ENCODE data around the gene EVPL. TPM values are rescaled to one million over a fixed set of nuclear protein-coding genes. Genes with fewer than 3 reads are reported as not detected.
A peak's percentile ranks its signal among the peaks of the same experiment; 100 is the strongest.

The EVPL gene
- 10 to 100 TPM; 14.8 to 33.4 (median 23.3) TPM for total RNA-seq

DNA sequence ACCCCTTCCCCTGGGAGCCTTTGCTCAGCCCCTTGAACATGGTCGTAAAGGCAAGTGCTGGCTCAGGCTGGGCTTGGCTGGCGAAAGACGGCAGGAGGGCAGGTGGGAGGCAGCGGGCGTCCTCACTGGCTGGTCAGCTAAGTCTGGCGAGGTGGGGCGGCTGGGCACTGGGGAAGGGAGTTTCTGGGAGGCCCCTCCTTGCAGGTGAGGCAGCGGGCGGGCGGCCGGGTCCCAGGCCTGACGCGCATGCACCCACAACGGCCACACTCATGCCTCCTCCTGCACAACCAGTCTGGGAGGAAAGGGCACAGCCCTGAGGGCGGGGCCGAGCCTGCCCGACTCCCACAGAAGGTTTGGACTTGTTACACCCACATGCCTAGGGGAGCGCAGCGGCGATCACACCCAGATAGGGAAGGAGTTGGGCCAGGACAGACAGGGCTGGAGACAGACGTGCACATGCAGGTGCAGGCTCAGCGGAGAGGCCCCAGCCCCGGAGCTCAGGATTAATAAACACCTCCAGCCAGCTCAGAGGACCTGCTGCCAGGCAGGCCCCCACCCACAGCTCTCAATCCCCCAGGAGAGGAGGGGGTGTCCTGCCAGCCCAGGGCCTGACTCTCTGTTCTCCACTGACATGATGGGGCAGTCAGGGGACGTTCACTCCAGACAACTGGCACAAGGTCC is at the start of gene EVPL:
Gene EVPL, minus strand, starts transcription at position 148 of the 681 bp plus-strand sequence. Its CDS starts 108 bp downstream, at position 40.
- TF ChIP-seq POLR2A (IDR thresholded peaks at IDR 0.05), result peak in 1 of 2 donors; percentile 78
- TF ChIP-seq, protein P1, sequence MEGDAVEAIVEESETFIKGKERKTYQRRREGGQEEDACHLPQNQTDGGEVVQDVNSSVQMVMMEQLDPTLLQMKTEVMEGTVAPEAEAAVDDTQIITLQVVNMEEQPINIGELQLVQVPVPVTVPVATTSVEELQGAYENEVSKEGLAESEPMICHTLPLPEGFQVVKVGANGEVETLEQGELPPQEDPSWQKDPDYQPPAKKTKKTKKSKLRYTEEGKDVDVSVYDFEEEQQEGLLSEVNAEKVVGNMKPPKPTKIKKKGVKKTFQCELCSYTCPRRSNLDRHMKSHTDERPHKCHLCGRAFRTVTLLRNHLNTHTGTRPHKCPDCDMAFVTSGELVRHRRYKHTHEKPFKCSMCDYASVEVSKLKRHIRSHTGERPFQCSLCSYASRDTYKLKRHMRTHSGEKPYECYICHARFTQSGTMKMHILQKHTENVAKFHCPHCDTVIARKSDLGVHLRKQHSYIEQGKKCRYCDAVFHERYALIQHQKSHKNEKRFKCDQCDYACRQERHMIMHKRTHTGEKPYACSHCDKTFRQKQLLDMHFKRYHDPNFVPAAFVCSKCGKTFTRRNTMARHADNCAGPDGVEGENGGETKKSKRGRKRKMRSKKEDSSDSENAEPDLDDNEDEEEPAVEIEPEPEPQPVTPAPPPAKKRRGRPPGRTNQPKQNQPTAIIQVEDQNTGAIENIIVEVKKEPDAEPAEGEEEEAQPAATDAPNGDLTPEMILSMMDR (IDR thresholded peaks at IDR 0.05), result peak in 1 of 6 experiments; percentile 9
- Histone ChIP-seq H3K4me1 (peaks cover 9 to 11% of the 10 kb centered on the region in 2 donors), H3K36me3 (peaks cover 0 to 3% of the 10 kb centered on the region in 2 donors), H3K27ac (peak within 1 kb of the TSS; percentile 15 to 82 (median 68)), H3K9me3 (no peaks in the 10 kb centered on the region), H3K4me3 (replicated peaks in 1 of 3) (peak within 1 kb of the TSS in 2 of 3 donors; percentile 18 to 34), H3K27me3 (no peaks in the 10 kb centered on the region)
- intact Hi-C loops (cut with DNase I), result no loop called here
- WGBS, 2 donors, result 22 to 45% methylated on average over 1 to 13 of the region's 24 CpGs
- peak; percentile 97 to 98 for DNase-seq

GRCh38 chr17:76076146-76076764 is 49.1 kb upstream of the EVPL start:
- TF ChIP-seq, protein P1 (IDR thresholded peaks at IDR 0.05), result no peak
- TF ChIP-seq POLR2A (IDR thresholded peaks at IDR 0.05), result no peak
- 6% methylated on average over 28 of the region's 41 CpGs; no CpG with 5 or more reads in 1 of the 2 donors for WGBS, 2 donors
- H3K4me3 ChIP-seq (replicated peaks in 1 of 3), result no peak overlapping the region
- H3K4me1 ChIP-seq, result peaks cover 28 to 55% of the 10 kb centered on the region in 2 donors
- no peaks in the 10 kb centered on the region for H3K9me3 ChIP-seq
- H3K36me3 ChIP-seq, result no peaks in the 10 kb centered on the region
- intact Hi-C loops (cut with DNase I), result no loop called here
- no peak for DNase-seq
- no peak overlapping the region for H3K27ac ChIP-seq
- H3K27me3 ChIP-seq, result peaks cover 26% of the 10 kb centered on the region

DNA sequence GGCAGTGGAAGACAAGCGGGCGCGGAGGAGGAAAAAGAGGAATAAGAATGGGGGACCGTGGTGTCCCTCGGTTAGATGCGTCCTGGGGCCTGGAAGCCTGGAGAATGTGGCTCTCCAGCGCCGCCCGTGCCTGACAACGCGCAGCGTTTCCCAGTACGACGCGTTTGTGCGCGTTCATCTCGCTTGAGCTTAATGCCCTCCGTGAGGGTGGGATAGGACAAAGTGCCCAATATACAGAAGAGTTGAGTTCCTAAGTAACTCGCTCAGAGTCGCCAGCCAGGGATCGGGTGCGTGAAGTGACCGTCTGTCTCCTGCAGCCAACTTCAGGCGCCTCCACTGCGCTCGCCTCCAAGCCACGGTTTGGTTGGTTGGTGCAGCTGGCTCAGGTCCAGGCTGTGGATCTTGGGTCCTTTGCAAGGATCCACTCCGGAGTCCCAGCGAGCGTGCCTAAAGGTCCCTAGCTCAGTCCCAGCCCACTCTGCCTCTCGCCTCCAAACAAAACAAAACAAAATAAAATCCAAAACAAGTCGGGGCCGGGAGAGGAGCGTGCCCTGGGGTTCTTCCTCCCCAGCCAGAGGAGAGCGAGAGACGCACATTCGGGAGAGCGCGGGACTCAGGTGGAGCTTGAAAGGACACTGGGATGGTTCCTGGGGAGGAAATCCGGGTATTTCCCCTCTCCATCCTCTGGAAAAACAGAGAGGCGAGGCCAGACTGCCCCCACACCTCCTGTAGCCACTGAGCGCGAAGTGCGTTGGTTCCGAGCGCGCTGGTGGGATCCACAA is 48.4 kb upstream of the EVPL start:
- intact Hi-C loops (cut with DNase I), result no loop called here
- Histone ChIP-seq H3K9me3 (no peaks in the 10 kb centered on the region), H3K36me3 (no peaks in the 10 kb centered on the region), H3K4me1 (peaks cover 32 to 59% of the 10 kb centered on the region in 2 donors), H3K4me3 (replicated peaks in 1 of 3) (no peak overlapping the region), H3K27ac (no peak overlapping the region), H3K27me3 (peaks cover 26% of the 10 kb centered on the region)
- TF ChIP-seq, protein P1 (IDR thresholded peaks at IDR 0.05), result no peak
- TF ChIP-seq POLR2A (IDR thresholded peaks at IDR 0.05), result no peak
- DNase-seq, result peak; percentile 30 to 39
- WGBS, 2 donors, result 4 to 5% methylated on average over 34 to 46 of the region's 48 CpGs

DNA sequence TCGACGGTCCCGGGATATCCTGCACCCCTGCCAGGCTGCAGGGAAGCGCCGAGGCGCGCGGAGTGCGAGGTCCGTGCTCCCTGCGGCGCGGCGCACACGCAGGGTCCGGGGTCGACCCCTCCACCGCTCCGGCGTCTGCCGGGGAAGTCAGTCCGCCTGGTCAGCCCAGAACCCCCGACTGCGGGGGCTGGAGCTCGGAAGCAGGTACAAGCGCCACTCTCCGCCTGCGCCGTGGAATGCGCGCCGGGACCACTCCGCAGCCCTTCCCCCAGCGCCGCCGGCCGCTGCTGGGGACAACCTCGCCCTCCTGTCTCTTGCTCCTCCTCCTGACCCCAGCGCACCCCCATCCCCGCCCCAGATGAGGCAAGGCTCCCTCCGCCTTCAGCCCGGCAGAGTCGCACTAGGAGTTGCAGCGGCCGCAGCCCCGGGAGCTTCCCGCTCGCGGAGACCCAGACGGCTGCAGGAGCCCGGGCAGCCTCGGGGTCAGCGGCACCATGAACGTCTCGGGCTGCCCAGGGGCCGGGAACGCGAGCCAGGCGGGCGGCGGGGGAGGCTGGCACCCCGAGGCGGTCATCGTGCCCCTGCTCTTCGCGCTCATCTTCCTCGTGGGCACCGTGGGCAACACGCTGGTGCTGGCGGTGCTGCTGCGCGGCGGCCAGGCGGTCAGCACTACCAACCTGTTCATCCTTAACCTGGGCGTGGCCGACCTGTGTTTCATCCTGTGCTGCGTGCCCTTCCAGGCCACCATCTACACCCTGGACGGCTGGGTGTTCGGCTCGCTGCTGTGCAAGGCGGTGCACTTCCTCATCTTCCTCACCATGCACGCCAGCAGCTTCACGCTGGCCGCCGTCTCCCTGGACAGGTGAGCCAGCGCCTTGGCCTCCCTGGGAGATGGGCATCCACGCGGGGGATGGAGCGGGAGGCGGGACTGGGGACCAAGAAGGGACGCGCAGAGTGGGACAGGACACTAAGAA is 47.6 kb upstream of the EVPL start, which contains the start of gene GALR2:
Gene GALR2, plus strand, starts transcription at position 392 of the 974 bp plus-strand sequence. Its CDS starts 103 bp downstream, at position 495.
- peaks cover 32 to 61% of the 10 kb centered on the region in 2 donors for H3K4me1 ChIP-seq
- no peak for TF ChIP-seq POLR2A (IDR thresholded peaks at IDR 0.05)
- TF ChIP-seq, protein P1 (IDR thresholded peaks at IDR 0.05), result no peak
- H3K9me3 ChIP-seq, result no peaks in the 10 kb centered on the region
- WGBS, 2 donors, result 1 to 3% methylated on average over 17 to 18 of the region's 92 CpGs
- H3K27me3 ChIP-seq, result peaks cover 26% of the 10 kb centered on the region
- no peak within 1 kb of the TSS for H3K4me3 ChIP-seq (replicated peaks in 1 of 3)
- intact Hi-C loops (cut with DNase I), result no loop called here
- no peak for DNase-seq
- no peaks in the 10 kb centered on the region for H3K36me3 ChIP-seq
- H3K27ac ChIP-seq, result no peak within 1 kb of the TSS

All from thyroid gland (tissue), 4 donors.